NCI-H2107 treated with DMSO at 0.1 percent for 48 hours (cell line): ENCODE measurements around the gene TDO2.
A peak's percentile ranks its signal among the peaks of the same experiment; 100 is the strongest.
"Not testable (repeated sequence)": the region's sequence is repeated elsewhere in the genome, so short reads cannot be mapped to it uniquely, and the experiment has no call there.

ENCODE experiments used
- DNase-seq: peaks from one replicate; lab custom pipeline; 2025; ENCODE audit not compliant: unreplicated experiment; lab: John Stamatoyannopoulos, UW

Gene TDO2

DNA sequence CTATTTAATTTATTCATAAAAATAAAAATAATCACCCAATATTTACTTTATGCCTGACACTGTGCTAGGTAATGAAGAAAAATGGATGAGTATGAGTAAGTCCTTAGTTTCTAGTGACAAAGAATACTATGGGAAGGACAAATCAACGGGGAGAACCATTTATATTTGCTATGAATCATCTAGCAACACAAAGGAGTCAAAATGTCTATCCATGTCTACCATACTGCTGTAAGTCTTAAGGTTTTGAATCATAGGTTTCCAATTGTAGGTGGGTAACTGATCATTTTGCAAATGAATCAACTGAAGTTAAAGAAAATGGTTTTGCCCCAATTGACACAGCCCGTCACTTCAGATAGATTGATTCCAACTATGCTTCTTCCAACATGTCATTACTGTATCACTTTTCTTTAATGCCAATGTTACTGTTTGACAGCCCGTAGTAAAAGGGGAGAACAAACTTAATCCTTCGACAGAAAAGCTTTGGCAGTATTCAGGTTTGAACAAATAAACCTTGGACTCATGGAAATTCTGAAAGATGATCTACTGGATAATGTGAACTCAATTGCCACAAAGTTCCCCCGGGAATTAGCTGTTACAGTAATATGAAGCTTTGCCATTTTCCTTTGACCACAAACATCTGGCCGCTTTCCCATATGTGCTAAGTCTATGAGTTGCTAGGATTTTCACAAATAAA lies 3.2 kb downstream of the TDO2 start:
- DNase-seq: peak; percentile 83

DNA sequence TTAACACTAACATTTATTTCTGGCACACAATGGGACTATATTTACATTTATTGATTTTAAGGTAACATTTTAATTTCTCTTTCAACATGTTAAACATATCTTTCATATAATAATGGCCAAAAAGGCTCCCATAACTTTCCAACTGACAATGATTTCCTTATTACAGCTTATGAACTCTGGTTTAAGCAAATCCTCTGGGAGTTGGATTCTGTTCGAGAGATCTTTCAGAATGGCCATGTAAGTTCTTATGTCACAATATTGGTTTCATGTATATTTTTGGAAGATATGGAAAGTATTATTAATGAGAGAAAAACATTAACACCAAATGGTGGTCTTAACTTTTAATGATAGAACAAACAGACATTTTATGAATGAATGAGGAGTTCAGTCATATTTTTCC lies 4.1 kb downstream of the TDO2 start:
- no peak for DNase-seq

DNA sequence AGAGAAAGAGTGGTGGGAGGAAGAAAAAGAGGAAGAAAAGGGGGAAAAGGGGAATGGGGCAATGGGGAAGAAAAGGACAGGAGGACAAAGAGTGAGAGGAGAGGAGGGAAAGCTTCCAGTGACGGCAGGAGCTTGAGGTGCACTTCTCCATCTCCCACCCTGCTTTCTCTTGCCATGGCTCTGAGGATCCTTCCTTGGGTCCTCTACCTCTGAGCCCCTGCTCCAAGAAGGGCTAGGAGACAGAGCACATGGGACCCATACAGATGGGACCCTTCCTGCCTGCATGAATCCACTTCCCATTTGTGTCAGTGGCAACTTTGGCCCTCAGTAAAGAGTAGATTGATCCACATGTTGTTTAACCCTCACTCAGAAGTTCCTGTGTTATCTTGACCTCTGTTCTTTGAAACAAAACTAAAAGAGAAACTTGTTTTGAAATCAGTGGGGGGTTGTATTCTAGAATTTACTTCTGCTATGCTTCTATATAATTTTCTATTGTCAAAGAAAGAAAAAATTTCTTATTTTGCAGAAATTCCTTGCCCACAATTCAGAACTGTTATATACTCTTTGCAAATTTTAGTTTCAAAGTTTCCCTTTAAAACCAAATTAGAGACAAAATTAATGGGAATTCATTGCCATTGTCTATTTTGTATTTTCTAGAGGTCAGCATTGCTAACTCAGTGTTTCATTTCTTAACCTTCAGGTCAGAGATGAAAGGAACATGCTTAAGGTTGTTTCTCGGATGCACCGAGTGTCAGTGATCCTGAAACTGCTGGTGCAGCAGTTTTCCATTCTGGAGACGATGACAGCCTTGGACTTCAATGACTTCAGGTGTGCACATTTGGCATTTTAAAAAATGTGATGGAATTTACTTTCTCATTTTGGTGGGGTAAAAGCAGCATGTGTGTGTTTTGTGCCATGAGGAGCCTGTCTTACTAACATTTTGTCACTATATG lies 5.0 kb downstream of the TDO2 start:
- no peak for DNase-seq

DNA sequence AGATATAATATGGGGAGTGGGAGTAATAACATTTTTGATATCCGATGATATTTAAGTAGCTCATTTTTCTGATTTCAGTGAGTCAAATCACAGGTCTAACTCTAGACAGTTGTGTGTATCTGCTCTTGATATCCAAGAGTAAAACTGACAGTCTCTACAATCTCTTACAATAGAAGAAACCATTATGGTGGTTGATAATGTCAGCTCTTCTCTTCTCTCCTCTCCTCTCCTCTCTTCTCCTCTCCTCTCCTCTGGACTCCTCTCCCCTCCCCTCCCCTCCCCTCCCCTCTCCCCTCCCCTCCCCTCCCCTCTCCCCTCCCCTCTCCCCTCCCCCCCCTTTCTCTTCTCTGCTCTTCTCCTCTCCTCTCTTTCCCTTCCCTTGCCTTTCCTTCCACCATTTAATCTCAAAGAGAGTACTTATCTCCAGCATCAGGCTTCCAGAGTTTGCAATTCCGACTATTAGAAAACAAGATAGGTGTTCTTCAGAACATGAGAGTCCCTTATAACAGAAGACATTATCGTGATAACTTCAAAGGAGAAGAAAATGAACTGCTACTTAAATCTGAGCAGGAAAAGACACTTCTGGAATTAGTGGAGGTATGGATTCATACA lies 6.2 kb downstream of the TDO2 start:
- DNase-seq: no peak

DNA sequence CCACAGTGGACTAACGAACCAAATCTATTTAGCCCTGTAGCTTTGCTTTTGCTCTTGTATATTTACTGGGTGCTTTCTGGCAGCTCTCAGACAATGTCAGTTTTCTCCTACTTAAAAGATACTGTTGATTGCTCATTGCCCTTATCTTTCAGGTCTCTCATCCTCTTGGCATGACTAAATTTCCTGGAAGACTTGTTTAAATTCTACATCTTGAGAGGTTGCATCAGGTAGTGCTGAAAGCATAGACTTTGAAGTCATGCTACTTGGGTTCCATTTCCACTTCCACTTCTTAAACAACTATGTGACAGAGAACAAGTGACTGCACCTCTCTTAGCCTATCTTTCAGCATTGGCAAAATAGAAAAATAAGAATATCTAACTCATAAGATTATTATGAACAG lies 8.4 kb downstream of the TDO2 start:
- no peak for DNase-seq

DNA sequence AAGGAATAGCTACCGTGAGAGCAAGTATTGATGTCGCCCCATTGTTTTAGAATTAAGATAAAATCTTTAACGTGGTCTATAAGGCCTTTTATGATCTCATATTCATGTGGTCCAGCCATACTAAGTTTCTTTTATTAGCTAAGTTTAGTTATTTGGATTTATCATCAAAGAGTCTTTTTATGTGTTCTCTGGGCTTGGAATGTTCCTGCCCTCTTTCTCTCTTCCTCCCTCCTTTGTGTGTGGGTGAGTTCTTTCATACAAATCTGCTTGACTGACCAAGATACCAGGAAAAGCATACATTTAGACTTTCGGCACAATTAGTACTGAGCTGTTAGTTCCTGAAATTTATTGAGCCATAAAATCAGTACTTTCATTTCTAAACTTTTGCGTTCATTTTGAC lies 11.3 kb downstream of the TDO2 start:
- no peak for DNase-seq

DNA sequence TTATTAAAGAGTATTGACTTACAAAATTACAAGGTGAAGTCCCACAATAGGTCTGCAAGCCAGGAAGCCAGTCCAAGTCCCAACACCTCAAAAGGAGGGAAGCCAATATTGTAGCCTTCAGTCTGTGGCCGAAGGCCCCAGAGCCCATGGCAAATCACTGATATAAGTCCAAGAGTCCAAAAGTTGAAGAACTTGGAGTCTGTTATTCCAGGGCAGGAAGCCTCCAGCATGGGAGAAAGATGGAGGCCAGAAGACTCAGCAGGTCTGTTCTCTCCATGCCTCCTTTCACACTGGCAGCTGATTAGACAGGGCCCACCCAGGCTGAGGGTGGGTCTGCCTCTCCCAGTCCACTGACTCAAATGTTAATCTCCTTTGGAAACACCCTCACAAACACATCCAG lies 18.1 kb downstream of the TDO2 start:
- DNase-seq: no peak

DNA sequence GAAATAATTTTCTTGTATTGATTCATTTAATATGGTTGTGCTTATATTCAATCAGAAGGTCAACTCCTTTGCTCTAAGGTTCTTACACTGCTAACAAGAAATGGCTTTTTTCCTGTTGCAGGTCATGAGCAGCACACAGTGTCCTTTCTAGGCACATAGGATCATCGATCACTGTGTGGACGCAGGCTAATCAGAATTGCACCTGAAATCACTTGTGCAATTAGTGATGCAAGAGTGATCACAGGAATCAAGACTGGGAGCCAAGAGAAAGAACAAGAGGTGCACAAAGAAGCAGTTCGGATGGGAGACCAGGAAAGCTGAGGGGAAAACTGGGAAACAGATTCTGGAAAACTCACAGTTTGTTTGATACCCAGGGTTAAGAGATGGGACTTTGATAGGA lies 21.1 kb downstream of the TDO2 start:
- no peak for DNase-seq

DNA sequence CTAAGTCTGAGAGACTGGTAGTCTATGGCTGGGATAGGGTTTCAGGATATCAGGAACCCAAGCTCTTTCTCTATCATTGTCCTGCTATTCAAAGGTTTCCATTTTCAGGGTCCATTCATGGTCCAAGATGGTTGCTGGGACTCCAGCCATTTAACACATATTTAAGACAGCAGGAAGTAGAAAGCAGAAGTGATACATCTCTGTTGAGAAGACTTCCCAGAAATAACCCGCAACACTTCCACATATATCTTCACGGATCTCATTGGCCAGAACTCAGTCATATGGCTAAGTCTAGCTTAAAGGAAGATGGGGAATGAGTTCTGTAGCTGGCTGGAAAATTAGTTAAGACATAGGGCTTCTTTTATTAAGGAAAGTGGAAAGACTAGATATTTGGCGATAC lies 26.3 kb downstream of the TDO2 start:
- no peak for DNase-seq

DNA sequence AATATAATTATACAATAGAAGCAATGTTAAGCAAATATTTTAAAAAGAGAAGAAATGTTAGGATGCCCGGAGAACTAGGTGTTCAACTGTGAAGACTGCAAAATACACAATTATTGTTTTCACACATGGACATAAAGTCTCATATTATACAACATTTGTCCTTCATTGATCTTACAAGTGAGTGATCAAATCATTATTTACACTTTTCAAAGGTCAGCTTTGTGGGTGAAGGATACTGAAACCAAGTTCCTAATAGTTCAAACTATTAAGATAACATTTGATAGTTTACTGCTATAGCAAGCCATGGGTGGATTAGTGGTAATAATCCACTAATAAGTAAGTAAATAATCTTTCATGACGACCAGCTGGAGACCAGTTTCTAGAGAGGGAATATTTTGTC lies 26.8 kb downstream of the TDO2 start:
- DNase-seq: no peak

DNA sequence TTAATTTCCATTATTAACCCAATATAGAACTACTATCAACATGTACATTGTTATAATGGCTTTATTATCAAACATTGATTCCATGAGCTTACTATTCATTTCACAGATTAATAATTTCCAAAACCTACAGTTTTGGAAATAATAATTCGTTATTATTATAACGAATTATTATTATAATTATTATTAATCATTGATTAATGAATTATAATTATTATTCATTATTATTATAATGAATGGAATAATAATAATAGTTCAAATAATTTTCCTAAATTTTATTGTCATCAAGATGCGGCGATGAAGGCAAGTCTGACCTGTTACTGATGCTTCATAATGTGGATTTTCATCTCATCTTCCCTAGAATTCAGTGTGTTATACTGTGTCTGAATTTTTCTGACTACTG lies 28.1 kb downstream of the TDO2 start:
- DNase-seq: no peak

DNA sequence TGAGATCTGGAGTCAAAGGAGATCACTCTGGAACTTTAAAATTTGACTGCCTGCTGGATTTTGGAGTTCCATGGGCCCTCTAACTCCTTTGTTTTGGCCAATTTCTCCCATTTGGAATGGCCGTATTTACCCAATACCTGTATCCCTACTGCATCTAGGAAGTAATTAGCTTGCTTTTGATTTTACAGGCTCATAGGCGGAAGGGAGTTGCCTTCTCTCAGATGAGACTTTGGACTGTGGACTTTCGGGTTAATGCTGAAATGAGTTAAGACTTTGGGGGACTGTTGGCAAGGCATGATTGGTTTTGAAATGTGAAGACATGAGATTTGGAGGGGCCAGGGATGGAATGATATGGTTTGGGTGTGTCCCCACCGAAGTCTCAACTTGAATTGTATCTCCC lies 31.1 kb downstream of the TDO2 start:
- not testable (repeated sequence) for DNase-seq

DNA sequence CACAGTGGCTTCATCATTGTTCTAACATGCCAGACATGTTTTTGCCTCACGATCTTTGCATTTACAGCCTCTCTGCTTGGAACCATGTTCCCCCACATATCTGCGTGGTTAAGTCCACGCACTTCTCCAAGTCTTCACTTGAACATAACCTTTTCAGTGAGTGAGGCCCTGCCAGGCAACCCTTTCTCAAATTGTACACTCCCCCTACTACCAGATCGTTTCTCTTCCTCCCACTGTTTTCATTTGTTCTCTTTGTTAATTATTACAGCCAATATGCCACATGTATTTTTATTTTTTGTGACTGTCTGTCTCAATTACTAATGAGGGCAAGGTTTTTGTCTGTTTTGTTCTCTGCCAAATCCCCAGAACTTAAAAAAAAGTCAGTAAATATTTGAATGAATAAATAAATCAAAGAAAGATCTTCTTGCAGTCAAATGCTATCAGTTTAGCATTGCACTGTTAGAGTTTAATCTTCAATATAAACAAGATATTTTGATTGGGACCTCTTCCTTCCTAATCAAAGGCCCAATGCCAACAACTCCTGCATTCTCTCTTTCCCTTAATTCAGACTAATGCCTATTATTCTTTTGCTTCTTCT lies 32.0 kb downstream of the TDO2 start:
- DNase-seq: no peak

DNA sequence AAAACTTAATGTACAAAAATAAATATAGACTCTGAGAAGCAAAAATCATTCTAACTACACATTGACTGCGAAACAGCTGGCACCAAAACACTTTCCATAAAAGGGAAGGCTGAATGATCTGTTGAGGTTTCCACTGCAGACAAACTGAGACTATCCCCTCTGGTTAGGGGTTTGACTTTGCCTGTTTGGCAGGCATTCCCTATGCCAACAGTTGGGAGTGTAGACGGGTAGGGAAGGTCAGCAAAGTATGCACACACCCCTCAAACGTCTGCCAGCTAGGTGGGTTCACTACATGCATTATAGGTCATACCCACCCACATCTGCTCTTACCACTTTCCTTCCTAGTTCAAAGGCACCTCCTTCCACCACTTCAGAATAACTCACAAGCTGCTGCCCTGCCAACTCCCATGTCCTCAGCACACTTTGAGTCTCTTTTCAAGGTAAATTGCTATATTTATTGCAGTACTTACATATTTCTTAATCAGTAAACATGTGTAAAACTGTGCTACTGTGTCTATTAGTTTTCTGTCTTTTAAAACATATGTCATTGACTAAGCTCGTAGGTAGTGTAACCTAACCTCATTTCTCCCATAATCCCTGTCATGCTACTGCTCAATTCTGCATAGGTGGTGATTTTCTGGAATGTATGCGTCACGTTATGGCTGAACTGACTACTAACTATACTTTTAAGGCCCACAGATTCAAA lies 37.7 kb downstream of the TDO2 start:
- no peak for DNase-seq

DNA sequence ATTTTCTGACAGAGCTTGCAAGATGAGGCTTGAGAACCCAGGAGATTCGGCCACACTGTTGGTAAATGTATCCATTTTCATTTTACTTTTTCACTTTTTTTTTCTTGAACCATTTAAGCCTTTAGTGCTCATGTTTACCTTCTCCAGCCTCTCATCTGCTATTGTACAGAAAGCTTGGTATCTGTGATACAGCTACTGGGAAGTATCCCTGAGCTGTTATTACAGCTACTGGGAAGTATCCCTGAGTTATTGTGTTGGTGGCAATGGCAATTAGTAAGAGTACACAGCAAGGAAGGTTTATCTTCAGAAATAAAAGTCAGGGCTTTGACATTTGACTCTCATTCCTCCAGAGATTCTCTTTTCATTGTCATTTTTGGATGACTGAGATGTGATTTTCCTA lies 38.3 kb downstream of the TDO2 start:
- no peak for DNase-seq

DNA sequence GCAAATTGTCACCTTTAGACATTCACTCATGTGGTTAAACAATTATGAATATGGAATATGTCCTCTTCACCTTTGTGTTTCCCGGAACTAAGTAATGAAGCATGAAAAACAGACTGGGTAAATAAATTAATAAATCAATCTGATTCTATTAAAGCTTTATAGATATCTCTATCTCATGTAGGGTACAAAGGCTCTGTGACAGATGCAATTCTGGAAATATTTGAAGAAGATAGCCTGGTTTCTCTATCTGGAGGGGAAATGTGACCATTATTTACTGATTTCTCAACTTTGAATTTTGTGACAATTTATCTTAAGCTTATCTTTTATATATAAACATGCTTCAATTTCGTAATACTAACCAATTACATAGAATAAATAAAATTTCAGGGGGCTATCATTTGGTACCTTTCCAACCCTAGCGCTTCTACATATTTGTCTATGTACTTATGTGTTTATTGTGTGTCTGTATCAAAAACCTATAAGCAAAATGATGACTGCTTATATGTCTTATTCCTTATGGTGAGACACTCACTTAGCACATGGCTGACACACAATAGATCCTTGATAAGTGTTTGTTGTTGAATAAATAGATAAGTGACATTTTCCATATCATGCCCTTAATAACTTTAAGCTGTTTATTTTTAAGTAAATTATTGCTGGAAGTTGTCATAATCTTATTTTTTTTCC lies 40.3 kb downstream of the TDO2 start:
- DNase-seq: no peak

DNA sequence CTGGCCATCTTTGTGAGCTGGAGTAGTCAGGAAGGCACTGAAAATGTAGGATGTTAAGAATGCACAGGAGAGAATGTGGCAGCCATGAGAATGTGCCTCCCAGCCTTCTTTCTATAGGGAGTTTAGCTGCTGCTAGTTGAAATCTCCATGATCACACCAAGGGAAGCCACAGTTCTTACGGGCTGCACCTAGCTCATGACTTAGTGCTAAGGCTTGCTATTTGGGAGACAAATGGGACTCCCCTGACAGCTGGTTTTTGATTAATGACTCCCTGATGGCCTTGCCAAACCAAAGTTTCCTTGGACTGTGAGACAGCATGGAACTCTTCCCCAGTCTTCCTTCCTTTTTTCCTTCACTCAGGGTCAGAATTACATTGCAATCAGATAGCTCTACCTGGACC lies 41.0 kb downstream of the TDO2 start:
- DNase-seq: no peak

DNA sequence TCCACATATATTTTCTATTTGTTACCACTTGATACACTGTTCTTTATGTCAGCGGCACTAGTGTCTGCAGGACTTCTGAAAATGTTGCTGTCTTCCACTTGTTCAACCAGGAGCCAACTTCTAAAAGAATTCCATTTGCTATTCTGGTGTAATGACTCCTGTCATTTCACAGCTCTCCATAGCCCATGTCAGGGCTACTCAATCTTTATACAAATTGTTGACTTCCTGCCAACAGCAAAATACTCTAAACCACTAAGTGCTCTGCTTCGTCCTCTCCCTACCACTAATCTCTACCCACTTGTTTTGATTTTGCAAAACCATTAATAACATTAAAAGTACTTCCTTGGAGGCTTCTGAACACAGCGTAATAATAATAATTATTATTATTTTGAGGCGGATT lies 43.0 kb downstream of the TDO2 start:
- DNase-seq: no peak

DNA sequence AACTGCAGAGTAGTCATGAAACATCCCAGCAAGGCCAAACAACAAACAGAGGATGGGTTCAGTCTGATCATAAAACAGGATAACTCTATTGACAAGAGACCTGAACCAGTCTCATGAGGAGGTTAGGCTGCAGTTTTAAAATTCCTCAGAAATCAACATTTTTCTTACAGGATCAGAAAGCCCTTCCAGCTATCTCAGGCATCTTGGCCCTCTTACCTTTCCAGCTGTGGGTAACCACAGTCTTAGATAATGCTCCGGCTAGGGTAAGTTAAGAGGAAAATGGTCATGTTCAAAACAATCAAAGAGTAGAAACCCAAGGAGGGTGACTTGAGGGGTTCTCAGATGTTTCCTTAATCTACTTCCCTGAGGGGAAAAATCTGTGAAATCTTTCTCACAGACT lies 45.0 kb downstream of the TDO2 start:
- DNase-seq: no peak

DNA sequence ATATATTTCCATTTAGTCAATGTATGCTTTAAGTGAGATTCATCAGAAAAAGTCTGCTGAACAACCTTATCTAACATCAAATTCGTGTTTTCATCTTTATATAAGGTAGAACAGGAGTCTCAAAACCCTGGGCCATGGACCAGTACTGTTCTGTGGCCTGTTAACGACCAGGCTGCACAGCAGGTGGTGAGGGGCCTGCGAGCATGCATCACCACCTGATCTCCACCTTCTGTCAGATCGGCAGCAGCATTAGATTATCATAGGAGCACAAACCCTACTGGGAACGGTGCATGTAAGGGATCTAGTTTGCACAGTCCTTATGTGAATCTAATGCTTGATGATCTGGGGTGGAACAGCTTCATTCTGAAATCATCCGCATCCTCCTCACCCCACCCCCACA lies 47.0 kb downstream of the TDO2 start:
- DNase-seq: no peak

DNA sequence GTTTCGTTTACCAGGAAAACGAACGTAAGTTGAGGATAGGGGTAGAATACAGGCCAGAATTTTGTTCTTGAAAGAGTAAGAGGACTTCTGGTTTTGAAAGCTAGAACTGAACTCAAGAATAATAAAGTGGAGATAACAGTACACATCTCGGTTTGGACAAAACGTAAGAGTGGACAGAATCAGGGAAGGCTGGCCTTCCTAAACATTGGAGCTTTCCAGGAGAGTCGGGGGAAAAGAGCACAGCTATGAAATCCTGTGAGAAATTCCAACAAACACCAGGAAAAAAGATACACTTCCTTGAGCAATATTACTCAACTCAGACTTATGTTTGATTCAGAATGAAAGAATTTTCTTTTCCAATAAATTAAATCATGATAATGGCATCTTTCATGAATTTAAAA lies 49.0 kb downstream of the TDO2 start:
- no peak for DNase-seq
